HepG2 (cell line): ENCODE data around the gene E2F3. TPM values are rescaled to one million over a fixed set of nuclear protein-coding genes. Genes with fewer than 3 reads are reported as not detected.

ENCODE experiments used
- ATAC-seq: fragments of 200-7000 bp; cut with Tn5 transposase; 3 replicates; pipeline ENCODE4 v1.9.1; 2020; ENCODE audit warnings: mild to moderate bottlenecking, moderate library complexity
- BruUV-seq: library from RNA; stranded (reverse); fragments of 400-500 nt; replicated peaks from 2 replicates; lab custom pipeline; 2021; lab: Mats Ljungman, UMichigan
- CTCF ChIA-PET: fragments of 300-600 bp; formaldehyde crosslinking; extraction: SDS; loops from one replicate; lab custom pipeline; 2021; ENCODE audit warnings: low total read pairs, inconsistent platforms, low intra/inter-chr PET ratio; lab: Yijun Ruan, JAX
- POLR2A ChIA-PET: fragments of 350-600 bp; sonication (Branson Sonifier 250); formaldehyde crosslinking; loops from one replicate; lab custom pipeline; 2020; ENCODE audit warnings: antibody characterized with exemption, inconsistent platforms; lab: Yijun Ruan, JAX
- DNase-seq: peaks from one replicate; pipeline ENCODE4 v3.0.0-alpha.2; 2015; ENCODE audit warnings: low spot score
- FAIRE-seq: peaks from 3 replicates; lab custom pipeline; 2011; peaks lifted over from hg19 to GRCh38; lab: Jason Lieb, UNC
- H2AFZ ChIP-seq: one replicate; pipeline ENCODE4 v1.6.1; 2011; ENCODE audit warnings: low read length, inconsistent platforms
- H3K27ac ChIP-seq: fragments of 300-600 bp; 3 replicates; pipeline ENCODE4 v1.8.0; 2011; ENCODE audit warnings: mixed run types, mild to moderate bottlenecking, mixed read lengths, low read length, inconsistent platforms; ENCODE audit not compliant: insufficient read depth; ENCODE audit errors: extremely low read length
- H3K27me3 ChIP-seq, 2 experiments: fragments of 200-600 bp in 1 of 2; 2 replicates in 1 of 2; 3 replicates in 1 of 2; pipeline versions ENCODE4 v1.6.0 to v1.8.0; 2011; ENCODE audit warnings: low read length in 2 of 2, mild to moderate bottlenecking in 2 of 2, moderate library complexity in 2 of 2, inconsistent platforms in 1 of 2; ENCODE audit not compliant: insufficient read depth in 2 of 2, control insufficient read depth in 1 of 2
- H3K36me3 ChIP-seq, 2 experiments: fragments of 200-600 bp in 1 of 2; replicated peaks in 1 of 2; 2 replicates in 1 of 2; 3 replicates in 1 of 2; pipeline versions ENCODE4 v1.5.1 to v1.8.0; 2011; ENCODE audit warnings: low read length in 2 of 2, inconsistent platforms in 1 of 2; ENCODE audit not compliant: insufficient read depth in 2 of 2, control insufficient read depth in 1 of 2
- H3K4me1 ChIP-seq: 2 replicates; pipeline ENCODE4 v1.5.1; 2012; ENCODE audit warnings: low read length, inconsistent platforms; ENCODE audit not compliant: insufficient read depth
- H3K4me2 ChIP-seq: 2 replicates; pipeline ENCODE4 v1.6.0; 2011; ENCODE audit warnings: low read depth, low read length, inconsistent platforms
- H3K4me3 ChIP-seq, 3 experiments: fragments of 200-600 bp in 1 of 3; sonication (generic), shearing (Covaris generic) in 1 of 3; replicated peaks in 1 of 3; 2 replicates each; pipeline ENCODE4 v1.5.1; 2011 to 2016; ENCODE audit warnings: low read length in 3 of 3, inconsistent platforms in 2 of 3, low read depth in 2 of 3, mild to moderate bottlenecking in 2 of 3, control low read depth in 1 of 3, mixed read lengths in 1 of 3; ENCODE audit not compliant: insufficient read depth in 1 of 3
- H3K79me2 ChIP-seq: one replicate; pipeline ENCODE4 v1.6.1; 2011; ENCODE audit warnings: low read length, inconsistent platforms; ENCODE audit not compliant: insufficient read depth
- H3K9ac ChIP-seq: 2 replicates; pipeline ENCODE4 v1.6.0; 2011; ENCODE audit warnings: mild to moderate bottlenecking, low read depth, low read length, inconsistent platforms; ENCODE audit not compliant: insufficient read depth
- H3K9me3 ChIP-seq: 2 replicates; pipeline ENCODE4 v1.5.1; 2012; ENCODE audit warnings: mild to moderate bottlenecking, low read length
- H4K20me1 ChIP-seq: 2 replicates; pipeline ENCODE4 v1.6.0; 2011; ENCODE audit warnings: inconsistent platforms, mild to moderate bottlenecking, low read length, moderate library complexity; ENCODE audit not compliant: insufficient read depth
- RBM22 ChIP-seq: fragments of 200-400 bp; formaldehyde crosslinking; optimal IDR thresholded peaks from 2 replicates; pipeline ENCODE3; 2017; ENCODE audit warnings: mild to moderate bottlenecking, low read length, moderate library complexity
- SMARCC2 ChIP-seq: fragments of 450-650 bp; IDR thresholded peaks from 2 replicates; pipeline ENCODE4 v1.6.1; 2017; ENCODE audit warnings: antibody characterized with exemption, mild to moderate bottlenecking
- ZKSCAN8 ChIP-seq: IDR thresholded peaks from 2 replicates; pipeline ENCODE4 v1.6.1; 2016; ENCODE audit warnings: borderline replicate concordance, missing genetic modification reagents, missing compliant biosample characterization
- ZNF121 ChIP-seq: sonication (generic); formaldehyde crosslinking; IDR thresholded peaks from 2 replicates; pipeline ENCODE4 v1.5.0; 2020; ENCODE audit warnings: mild to moderate bottlenecking, missing genetic modification reagents
- WGBS: methylation state at CpG from one replicate; pipeline ENCODE4 v1.1.6; 2017; ENCODE audit warnings: low lambda C conversion rate; 5-methylcytosine and 5-hydroxymethylcytosine counted together
- in situ Hi-C: cut with HindIII; loops from 2 replicates; pipeline ENCODE4 v1.10.0; 2017; ENCODE audit warnings: low pct_unique_long_range_greater_than_20kb; ENCODE audit not compliant: extremely low pct_ligation_motif_present
- intact Hi-C: fragments of 100-400 bp; cut with micrococcal nuclease; formaldehyde crosslinking; loops from one replicate; pipeline ENCODE4 v1.10.0; 2022; ENCODE audit not compliant: unreplicated experiment
- polyA plus RNA-seq, 8 experiments: library from polyadenylated mRNA; depleted of rRNA in 3 of 8; stranded (reverse) in 7 of 8; unstranded in 1 of 8; fragments of >200 nt; fragmentation: Illumina TruSeq in 4 of 8; extraction: Trizol in 4 of 8; gene quantifications; 2 replicates each; pipeline versions ENCODE4 v1.2.1 to v1.2.3, GENCODE V29; 2011 to 2016; ENCODE audit warnings: low read depth in 4 of 8, missing spikeins in 1 of 8, mixed read lengths in 1 of 8; ENCODE audit not compliant: insufficient read depth in 1 of 8
- total RNA-seq, 5 experiments: library from RNA; depleted of rRNA; stranded (reverse); fragments of >200 nt; fragmentation: Illumina TruSeq; extraction: Trizol; gene quantifications; 2 replicates each; pipeline ENCODE4 v1.2.3, GENCODE V29; 2016; ENCODE audit warnings: low read depth in 1 of 5

The E2F3 gene
- total and polyA plus RNA-seq, 2 of the 13 experiments (the other 11 are each of a cell fraction or from before 2014, with no cell fraction given): 8.5 to 12.7 TPM

- ChIA-PET CTCF (no interaction called here), POLR2A (no interaction called here)
- H2AFZ ChIP-seq: no peak overlapping the region
- FAIRE-seq (no peak), ATAC-seq (no peak), DNase-seq (no peak)
- no peaks in the 10 kb centered on the region for H3K9me3 ChIP-seq
- H3K79me2 ChIP-seq: peaks cover 50% of the 10 kb centered on the region
- H3K9ac ChIP-seq: no peak overlapping the region
- in situ Hi-C loops (no loop called here), intact Hi-C loops (no loop called here)
- H4K20me1 ChIP-seq: no peaks in the 10 kb centered on the region
- no peaks in the 10 kb centered on the region for H3K4me1 ChIP-seq
- BruUV-seq: no TSS peak
- 97% methylated on average over 6 of the region's 6 CpGs for WGBS
- H3K4me2 ChIP-seq: no peak overlapping the region
- no peak overlapping the region for H3K27ac ChIP-seq
- H3K4me3 ChIP-seq: no peak overlapping the region
- no peaks in the 10 kb centered on the region for H3K27me3 ChIP-seq
- no peak for TF ChIP-seq ZKSCAN8 (CRISPR knock-in tag)
- TF ChIP-seq RBM22: peak; percentile 51
- H3K36me3 ChIP-seq: peaks cover 6 to 42% of the 10 kb centered on the region in 2 experiments; a peak in 4 of 5 replicates
These were observed 33.1 kb downstream of the E2F3 start for GRCh38 chr6:20434766-20435165.

GRCh38 chr6:20436719-20437118 lies 35.0 kb downstream of the E2F3 start:
- TF ChIP-seq SMARCC2 (no peak), ZNF121 (CRISPR knock-in tag) (peak; percentile 86)
- TF ChIP-seq, all 625 proteins: peak for 1
- H4K20me1 ChIP-seq: no peaks in the 10 kb centered on the region; the same call in 1 of the 2 replicates
- no peak overlapping the region for H3K4me2 ChIP-seq
- no peak overlapping the region for H3K4me3 ChIP-seq
- ATAC-seq (no peak), DNase-seq (no peak), FAIRE-seq (no peak)
- ChIA-PET CTCF (no interaction called here), POLR2A (no interaction called here)
- H3K4me1 ChIP-seq: peaks cover 10% of the 10 kb centered on the region
- intact Hi-C loops: no loop called here
- peaks cover 48% of the 10 kb centered on the region for H3K79me2 ChIP-seq
- H3K27me3 ChIP-seq: no peaks in the 10 kb centered on the region
- no peak overlapping the region for H3K27ac ChIP-seq
- in situ Hi-C loops: no loop called here
- H3K36me3 ChIP-seq: peaks cover 8 to 37% of the 10 kb centered on the region in 2 experiments; a peak in 4 of 5 replicates
- H2AFZ ChIP-seq: no peak overlapping the region
- WGBS: 96% methylated on average over 2 of the region's 2 CpGs
- no peaks in the 10 kb centered on the region for H3K9me3 ChIP-seq
- no peak overlapping the region for H3K9ac ChIP-seq
- BruUV-seq: no TSS peak
